Skin of body (tissue), 2 donors: ENCODE results near the gene SRXN1. TPM values are rescaled to one million over a fixed set of nuclear protein-coding genes. Genes with fewer than 3 reads are reported as not detected.
"Not testable (repeated sequence)": the region's sequence is repeated elsewhere in the genome, so short reads cannot be mapped to it uniquely, and the experiment has no call there.

Experiments used
- DNase-seq: peaks from one replicate; lab custom pipeline; 2025; lab: John Stamatoyannopoulos, UW
- total RNA-seq: library from RNA; depleted of rRNA; stranded (reverse); fragments of >200 nt; gene quantifications from one replicate; pipeline ENCODE4 v1.2.3, GENCODE V29; 2014

SRXN1 gene
- 6.2 TPM for total RNA-seq

DNA sequence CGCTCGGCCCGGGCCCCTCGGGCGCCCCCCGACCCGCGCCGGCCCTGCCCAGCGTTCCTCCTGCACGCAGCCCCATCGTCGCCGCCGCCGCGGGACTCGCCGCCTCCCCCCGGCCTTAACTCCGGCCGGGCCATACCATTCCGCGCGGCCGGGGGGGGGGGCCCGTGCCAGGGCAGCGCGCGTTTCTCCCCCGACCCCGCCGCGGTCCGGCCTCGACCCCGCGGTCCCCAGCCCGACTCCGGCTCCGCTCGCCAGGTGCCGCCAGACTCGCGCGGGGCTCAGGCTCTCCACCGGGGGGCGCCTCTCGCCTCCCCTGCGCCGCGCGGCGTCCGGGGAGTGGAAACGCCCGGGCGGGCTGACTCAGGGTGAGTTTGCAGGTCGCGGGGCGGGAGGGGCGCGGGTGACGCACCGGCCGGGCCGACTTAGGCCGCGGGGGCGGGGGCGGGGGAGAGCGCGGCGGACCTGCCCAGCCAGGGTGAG lies at the start of gene SRXN1:
TSS of gene SRXN1 (minus strand) at position 91 of the 480 bp plus-strand sequence. CDS start at position 76, 15 bp downstream.
- DNase-seq, result peak; percentile 32

- no peak for DNase-seq
Observed at GRCh38 chr20:701401-702129, 48.6 kb upstream of the SRXN1 start.

GRCh38 chr20:699811-700338 lies 46.9 kb upstream of the SRXN1 start:
- no peak for DNase-seq

- DNase-seq, result no peak
Observed at GRCh38 chr20:699342-699741, 46.3 kb upstream of the SRXN1 start.

DNA sequence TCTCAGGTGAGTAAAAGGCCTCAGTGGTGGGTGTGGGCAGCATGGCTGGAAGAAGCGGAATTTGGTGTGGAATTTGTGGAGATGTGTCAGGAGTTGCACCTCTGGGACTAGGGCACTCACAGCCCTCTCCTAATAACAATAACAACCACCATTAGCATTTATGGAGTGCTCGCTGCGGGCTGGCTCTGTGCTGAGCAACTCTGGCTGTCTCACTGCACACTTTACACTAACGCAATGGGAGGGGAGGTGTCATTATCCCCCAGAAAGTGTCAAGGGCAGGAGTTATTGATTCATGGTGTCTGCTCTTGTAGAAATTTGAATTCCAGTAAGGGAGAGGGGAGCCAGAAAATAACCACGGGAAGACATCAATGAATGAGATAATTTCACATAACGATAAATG lies 45.3 kb upstream of the SRXN1 start:
- DNase-seq, result no peak

- no peak for DNase-seq
Observed at GRCh38 chr20:697826-698225, 44.8 kb upstream of the SRXN1 start.

DNA sequence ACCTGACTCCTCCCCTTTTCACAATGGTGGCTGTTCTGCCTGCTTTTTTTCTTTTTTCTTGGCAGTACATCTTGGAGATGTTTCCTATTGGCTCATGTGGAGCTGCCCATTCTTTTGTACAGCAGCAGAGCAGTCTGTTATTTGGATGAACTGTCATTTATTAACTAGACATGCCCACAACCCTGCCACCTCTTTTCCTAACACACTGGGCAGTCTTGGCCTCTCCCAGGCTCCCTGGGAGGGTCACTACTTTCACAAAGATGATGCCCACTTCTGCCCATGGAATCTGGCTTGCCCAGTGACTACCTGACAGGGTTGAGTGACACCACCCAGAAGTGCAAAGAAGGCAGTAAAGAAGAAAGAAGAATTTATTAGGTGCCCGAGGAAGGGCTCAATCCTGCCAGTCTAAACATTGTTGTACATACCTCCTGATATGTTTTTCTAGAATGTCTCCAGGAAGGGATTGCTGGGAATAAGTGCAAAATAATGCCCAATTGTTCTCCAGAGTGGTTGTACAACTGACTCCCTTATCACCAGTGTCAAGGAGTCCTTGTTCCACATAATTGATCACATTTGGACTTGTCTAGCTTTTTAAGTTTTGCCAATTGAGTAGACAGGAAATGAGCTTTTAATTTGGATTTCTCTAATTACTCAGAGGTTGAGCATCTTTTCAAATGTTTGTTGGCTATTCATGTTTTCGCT lies 42.3 kb upstream of the SRXN1 start:
- DNase-seq, result no peak

DNA sequence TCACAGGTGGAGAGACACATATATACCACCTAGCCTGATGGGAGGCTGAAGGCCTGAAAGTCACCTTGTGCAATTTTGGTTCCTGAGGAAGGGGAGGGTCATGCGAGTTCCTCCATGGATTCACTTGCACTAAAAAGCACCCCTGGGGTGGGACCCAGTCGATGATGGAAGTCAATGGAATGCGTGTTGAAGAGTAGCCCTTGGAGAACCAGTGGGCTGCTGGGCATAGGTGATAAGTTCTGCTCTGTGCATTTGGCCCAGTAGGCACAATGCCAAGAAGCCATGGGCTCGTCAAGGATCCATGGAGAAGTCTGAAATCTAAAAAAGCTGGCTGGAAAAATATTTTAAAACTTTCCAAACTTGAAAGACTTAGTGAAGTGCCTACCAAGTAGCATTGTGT lies 41.5 kb upstream of the SRXN1 start:
- DNase-seq, result no peak

- DNase-seq, result not testable (repeated sequence)
Observed at GRCh38 chr20:693786-694185, 40.8 kb upstream of the SRXN1 start.

GRCh38 chr20:692044-692443 lies 39.0 kb upstream of the SRXN1 start:
- no peak for DNase-seq

DNA sequence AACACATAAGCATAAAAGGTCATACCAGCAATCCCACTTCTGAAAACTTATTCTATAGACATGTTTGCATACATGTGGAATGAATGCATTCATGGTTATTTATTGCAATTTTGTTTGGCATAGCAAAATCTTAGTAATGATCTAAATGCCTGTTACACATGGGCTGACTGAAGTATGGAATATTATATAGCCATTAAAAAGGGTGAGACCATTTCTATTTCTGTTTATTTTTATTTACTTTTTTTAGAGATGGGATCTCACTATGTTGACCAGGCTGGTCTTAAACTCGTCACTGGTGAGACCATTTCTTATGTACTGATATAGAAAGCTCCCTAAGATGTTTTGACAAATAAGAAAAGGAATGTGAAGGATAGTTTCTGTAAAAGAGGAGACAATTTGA lies 36.9 kb upstream of the SRXN1 start:
- no peak for DNase-seq

DNA sequence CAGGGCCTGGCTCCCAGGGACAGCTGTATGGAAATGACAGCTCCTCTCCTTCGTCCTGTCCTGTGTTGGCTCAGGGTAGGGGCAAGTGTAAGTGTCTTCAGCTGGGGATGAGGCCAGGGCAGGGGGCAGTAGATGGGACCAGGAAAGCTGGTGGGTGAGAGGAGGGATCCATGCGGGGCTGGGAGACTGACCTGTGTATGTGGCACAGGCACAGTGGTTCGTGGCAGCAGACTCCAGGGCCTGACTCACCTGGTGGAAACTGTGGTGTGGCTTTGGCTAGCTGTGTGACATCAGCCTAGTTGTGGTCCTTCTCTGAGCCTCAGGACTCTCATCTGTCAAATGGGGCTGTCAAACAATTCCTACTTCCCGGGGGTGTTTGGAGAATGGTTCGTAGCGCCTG lies 36.3 kb upstream of the SRXN1 start:
- DNase-seq, result no peak

DNA sequence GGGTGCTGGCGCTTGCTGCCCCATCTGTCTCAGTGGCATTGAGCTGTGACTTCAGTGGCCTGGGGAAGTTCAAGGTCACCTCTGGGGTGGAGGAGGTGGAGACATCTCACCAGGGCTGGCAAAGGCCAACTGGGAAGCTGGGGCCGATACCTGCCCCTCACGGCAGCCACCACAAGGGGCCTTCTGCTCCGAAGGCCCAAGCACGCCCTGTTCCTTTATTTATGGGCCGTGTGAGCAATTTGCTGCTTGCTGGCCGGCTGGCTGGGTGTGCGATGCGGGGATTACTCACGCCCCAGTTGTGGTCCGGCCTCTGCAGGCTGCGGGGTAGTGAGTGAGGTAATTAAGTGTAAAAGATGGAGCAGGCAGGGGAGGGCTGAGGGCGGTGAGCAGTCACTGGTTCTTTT lies 35.8 kb upstream of the SRXN1 start:
- no peak for DNase-seq

DNA sequence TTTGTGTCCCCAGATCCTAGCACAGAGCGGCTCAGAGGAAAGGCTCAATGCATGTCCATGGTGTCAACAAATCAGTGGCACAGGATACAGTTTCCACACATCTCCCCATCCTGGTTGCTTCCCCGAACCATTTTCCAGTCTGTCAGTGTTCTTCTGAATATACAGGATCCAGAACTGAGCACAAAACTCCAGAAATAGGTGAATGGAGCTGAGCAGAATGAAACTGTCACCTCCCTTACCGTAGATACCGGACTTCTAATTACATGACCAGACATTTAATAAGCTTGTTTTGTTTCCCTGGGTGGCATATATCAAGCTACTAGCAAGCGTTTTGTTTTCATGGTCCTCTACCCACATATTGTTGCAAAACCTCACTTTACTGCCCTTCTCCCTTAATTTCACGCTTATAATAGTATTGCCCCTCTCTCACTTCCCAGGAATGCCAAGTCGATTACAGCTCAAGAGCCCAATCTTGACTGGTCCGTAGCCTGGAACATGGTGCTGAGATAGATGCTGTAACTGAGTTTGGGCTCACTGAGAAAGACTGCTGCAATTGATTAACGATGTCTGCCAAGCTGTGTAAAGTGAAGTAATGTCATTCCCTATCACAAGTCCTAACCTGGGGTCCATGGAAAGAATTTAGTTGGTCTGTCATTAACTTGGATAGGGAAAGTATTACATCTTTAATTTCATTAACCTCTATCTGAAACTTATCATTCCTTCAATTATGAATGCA lies 34.6 kb upstream of the SRXN1 start:
- DNase-seq, result no peak

DNA sequence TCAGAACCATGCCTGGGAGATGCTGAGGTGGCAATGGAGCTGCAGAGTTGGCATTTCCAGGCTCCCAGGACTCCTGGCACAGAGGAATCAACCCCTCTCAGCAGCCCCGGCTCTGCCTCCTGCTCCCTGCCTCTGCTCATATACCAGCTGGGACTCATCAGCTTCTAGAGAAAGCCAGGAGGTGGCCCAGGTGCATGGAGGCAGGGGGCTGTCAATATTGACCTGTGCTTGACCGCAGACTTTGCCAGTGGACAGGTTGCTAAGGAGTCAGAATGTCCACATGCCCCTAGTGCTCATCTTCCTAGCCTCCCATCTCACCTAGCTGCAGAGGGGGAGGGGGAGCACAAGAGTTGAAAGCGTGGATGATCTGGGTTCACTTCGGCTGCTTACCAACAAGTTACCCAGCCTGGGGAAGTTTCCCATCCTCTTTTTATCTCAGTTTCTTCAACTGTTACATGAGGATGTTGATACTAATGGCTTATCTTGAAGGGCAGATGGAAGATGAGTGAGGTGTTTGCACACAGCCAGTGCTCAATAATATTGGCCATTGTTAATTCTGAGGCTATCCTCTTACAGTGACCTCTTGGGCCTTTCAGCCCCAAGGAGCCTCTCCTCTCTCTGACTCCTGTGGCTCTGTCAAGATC lies 31.8 kb upstream of the SRXN1 start:
- DNase-seq, result no peak

DNA sequence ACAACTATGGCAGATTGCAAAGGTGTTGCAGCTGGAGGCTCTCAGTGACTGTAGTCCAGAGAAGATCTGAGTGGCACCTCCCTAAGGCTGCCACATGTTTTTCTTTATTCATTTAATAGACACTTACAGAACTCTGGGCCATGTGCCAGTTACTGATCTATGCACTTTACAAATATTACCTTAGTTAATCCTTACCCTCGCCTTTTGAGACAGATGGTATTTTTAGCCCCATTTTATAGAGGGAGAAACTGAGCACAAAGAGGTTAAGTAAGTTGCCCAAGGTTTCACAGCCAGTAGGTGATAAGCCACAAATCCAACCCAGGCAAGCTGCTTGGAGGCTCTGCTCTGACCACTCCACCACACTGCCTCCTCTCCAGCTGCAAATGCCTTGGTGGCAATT lies 29.1 kb upstream of the SRXN1 start:
- DNase-seq, result no peak

DNA sequence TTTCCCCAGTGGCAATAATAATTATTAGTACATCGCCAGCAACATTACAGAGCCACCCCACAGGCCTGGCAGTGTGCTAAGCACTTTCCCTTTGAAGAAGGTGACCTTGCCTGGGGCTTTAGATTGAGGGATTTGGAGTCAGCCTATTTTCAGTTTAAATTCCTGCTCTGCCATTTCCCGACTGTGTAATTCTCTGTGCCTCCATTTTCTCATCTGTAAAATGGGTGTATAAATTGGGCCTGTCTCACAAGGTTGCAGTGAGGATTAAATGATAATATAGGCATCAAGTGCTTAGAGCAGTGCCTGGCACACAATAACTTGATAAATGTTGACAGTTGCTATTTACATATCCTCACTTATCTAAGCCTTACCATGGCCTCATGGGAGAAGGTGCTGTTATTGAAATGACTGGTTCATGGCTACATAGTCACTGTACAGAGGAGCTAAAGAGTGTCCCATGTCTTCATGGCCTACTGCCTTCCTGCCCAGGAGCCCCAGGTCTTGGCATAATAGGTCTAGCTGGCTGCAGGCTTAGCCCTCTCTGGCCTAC lies 27.7 kb upstream of the SRXN1 start:
- DNase-seq, result no peak

GRCh38 chr20:677957-678356 lies 25.0 kb upstream of the SRXN1 start:
- no peak for DNase-seq

DNA sequence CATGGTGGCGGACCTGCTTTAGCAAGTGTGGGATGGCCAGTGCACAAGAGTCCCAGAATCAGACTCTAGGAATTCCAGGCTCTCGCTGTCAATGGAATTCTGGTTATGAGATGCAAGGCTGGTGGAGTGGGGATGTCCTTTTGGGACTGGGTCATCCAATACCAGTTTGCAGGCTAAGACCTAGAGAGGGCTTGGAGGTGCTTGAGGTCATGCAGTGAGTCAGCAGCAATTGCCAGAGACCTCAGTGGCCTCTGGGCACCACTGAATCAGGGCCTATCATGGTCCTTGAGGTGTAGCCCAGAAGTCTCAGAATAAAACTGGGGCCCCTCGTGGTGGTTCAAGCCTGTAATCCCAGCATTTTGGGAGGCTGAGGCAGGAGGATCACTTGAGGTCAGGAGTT lies 24.0 kb upstream of the SRXN1 start:
- DNase-seq, result no peak

GRCh38 chr20:676315-676937 lies 23.4 kb upstream of the SRXN1 start:
- no peak for DNase-seq
